ENCODE results near the gene GATA5. TPM values are rescaled to one million over a fixed set of nuclear protein-coding genes. Genes with fewer than 3 reads are reported as not detected.

GATA5 gene
- total RNA-seq, 1 donor from 2014 or later: not detected

- H3K9me3 Mint-ChIP-seq (ENCODE audit: low read depth): no peaks in the 10 kb centered on the region
- H3K4me3 Mint-ChIP-seq (ENCODE audit: unreplicated experiment): no peak overlapping the region
Observed at GRCh38 chr20:62418709-62419487, 56.9 kb downstream of the GATA5 start.

GRCh38 chr20:62417981-62418708 is 57.6 kb downstream of the GATA5 start:
- Mint-ChIP-seq H3K9me3 (ENCODE audit: low read depth) (no peaks in the 10 kb centered on the region), H3K27me3 (ENCODE audit: low read depth) (peaks cover 4% of the 10 kb centered on the region), H3K4me1 (ENCODE audit: low read depth) (no peaks in the 10 kb centered on the region), H3K36me3 (ENCODE audit: low read depth) (no peaks in the 10 kb centered on the region), H3K4me3 (ENCODE audit: unreplicated experiment) (no peak overlapping the region), H3K27ac (ENCODE audit: unreplicated experiment) (no peak overlapping the region)
- TF ChIP-seq CTCF (IDR thresholded peaks at IDR 0.05): no peak
- no peak for DNase-seq (ENCODE audit: low spot score)

More at GRCh38 chr20:62418709-62419487, 56.9 kb downstream of the GATA5 start:
- H3K4me1 Mint-ChIP-seq (ENCODE audit: low read depth): no peaks in the 10 kb centered on the region
- H3K27ac Mint-ChIP-seq (ENCODE audit: unreplicated experiment): no peak overlapping the region
- H3K27me3 Mint-ChIP-seq (ENCODE audit: low read depth): peaks cover 4% of the 10 kb centered on the region
- no peak for TF ChIP-seq CTCF (IDR thresholded peaks at IDR 0.05)
- no peak for DNase-seq (ENCODE audit: low spot score)
- H3K36me3 Mint-ChIP-seq (ENCODE audit: low read depth): no peaks in the 10 kb centered on the region

- H3K9me3 Mint-ChIP-seq (ENCODE audit: low read depth): no peaks in the 10 kb centered on the region
- DNase-seq (ENCODE audit: low spot score): no peak
- H3K27me3 Mint-ChIP-seq (ENCODE audit: low read depth): peaks cover 4% of the 10 kb centered on the region
- H3K27ac Mint-ChIP-seq (ENCODE audit: unreplicated experiment): no peak overlapping the region
- no peaks in the 10 kb centered on the region for H3K4me1 Mint-ChIP-seq (ENCODE audit: low read depth)
- H3K4me3 Mint-ChIP-seq (ENCODE audit: unreplicated experiment): no peak overlapping the region
- no peak for TF ChIP-seq CTCF (IDR thresholded peaks at IDR 0.05)
- H3K36me3 Mint-ChIP-seq (ENCODE audit: low read depth): no peaks in the 10 kb centered on the region
Observed at GRCh38 chr20:62416651-62417637, 58.9 kb downstream of the GATA5 start.

GRCh38 chr20:62415354-62416111 is 60.3 kb downstream of the GATA5 start:
- Mint-ChIP-seq H3K4me3 (ENCODE audit: unreplicated experiment) (no peak overlapping the region), H3K36me3 (ENCODE audit: low read depth) (no peaks in the 10 kb centered on the region), H3K27me3 (ENCODE audit: low read depth) (peaks cover 4% of the 10 kb centered on the region), H3K4me1 (ENCODE audit: low read depth) (no peaks in the 10 kb centered on the region), H3K9me3 (ENCODE audit: low read depth) (no peaks in the 10 kb centered on the region), H3K27ac (ENCODE audit: unreplicated experiment) (no peak overlapping the region)
- no peak for TF ChIP-seq CTCF (IDR thresholded peaks at IDR 0.05)
- DNase-seq (ENCODE audit: low spot score): no peak
